CD4-positive, alpha-beta T cell (primary cell): Measurements from ENCODE around the gene SRPK2. TPM values are rescaled to one million over a fixed set of nuclear protein-coding genes. Genes with fewer than 3 reads are reported as not detected.

Experiments
- ATAC-seq: fragments of 200-7000 bp; cut with Tn5 transposase; one replicate; pipeline ENCODE4 v1.10.0; 2022; ENCODE audit warnings: mild to moderate bottlenecking; ENCODE audit not compliant: poor library complexity
- CTCF ChIA-PET: fragments of 350-600 bp; sonication (Branson Sonifier 250); formaldehyde crosslinking; loops from one replicate; lab custom pipeline; 2021; ENCODE audit warnings: antibody characterized with exemption, inconsistent platforms; lab: Charles Lee
- POLR2A ChIA-PET: fragments of 350-600 bp; sonication (Branson Sonifier 250); formaldehyde crosslinking; loops from one replicate; lab custom pipeline; 2021; ENCODE audit warnings: antibody characterized with exemption, inconsistent platforms; lab: Charles Lee
- DNase-seq, 14 experiments: peaks; one replicate each; pipeline ENCODE4 v3.0.0-alpha.2; 2013 to 2020; ENCODE audit warnings: mixed read lengths in 2 of 14
- H3K27ac ChIP-seq, 2 donors: one replicate each; pipeline versions ENCODE4 v1.5.1 to v1.7.0; 2013; ENCODE audit warnings: low read length in 2 of 2, low read depth in 1 of 2, mild to moderate bottlenecking in 1 of 2
- H3K27me3 ChIP-seq, 2 experiments: 1 replicate in 1 of 2; 2 replicates in 1 of 2; pipeline versions ENCODE4 v1.6.1 to v1.7.0; 2013; ENCODE audit warnings: low read length in 2 of 2, control low read depth in 1 of 2, mild to moderate bottlenecking in 1 of 2, moderate library complexity in 1 of 2; ENCODE audit not compliant: insufficient read depth in 2 of 2, control insufficient read depth in 1 of 2
- H3K36me3 ChIP-seq: one replicate; pipeline ENCODE4 v1.6.1; 2013; ENCODE audit warnings: low read length, control low read depth; ENCODE audit not compliant: insufficient read depth
- H3K4me1 ChIP-seq: one replicate; pipeline ENCODE4 v1.6.1; 2013; ENCODE audit warnings: low read length, control low read depth; ENCODE audit not compliant: insufficient read depth
- H3K4me3 ChIP-seq: one replicate; pipeline ENCODE4 v1.5.1; 2013; ENCODE audit warnings: mild to moderate bottlenecking, low read length, moderate library complexity
- H3K9me3 ChIP-seq, 2 experiments: 1 replicate in 1 of 2; 2 replicates in 1 of 2; pipeline versions ENCODE4 v1.6.1 to v1.7.0; 2013; ENCODE audit warnings: low read length in 2 of 2, mild to moderate bottlenecking in 2 of 2, control low read depth in 1 of 2, moderate library complexity in 1 of 2; ENCODE audit not compliant: control insufficient read depth in 1 of 2, insufficient read depth in 1 of 2
- H3K27ac Mint-ChIP-seq: one replicate; pipeline ENCODE4 v1.8.0; 2020; ENCODE audit warnings: mixed read lengths
- H3K27me3 Mint-ChIP-seq: one replicate; pipeline ENCODE4 v1.8.0; 2021; ENCODE audit warnings: mixed read lengths
- H3K36me3 Mint-ChIP-seq: one replicate; pipeline ENCODE4 v1.8.0; 2021; ENCODE audit warnings: low read depth, mixed read lengths
- H3K4me1 Mint-ChIP-seq: one replicate; pipeline ENCODE4 v1.8.0; 2021; ENCODE audit warnings: low read depth, mixed read lengths
- H3K4me3 Mint-ChIP-seq: one replicate; pipeline ENCODE4 v1.8.0; 2020; ENCODE audit warnings: mild to moderate bottlenecking, mixed read lengths
- H3K9me3 Mint-ChIP-seq: one replicate; pipeline ENCODE4 v1.8.0; 2020; ENCODE audit warnings: mixed read lengths
- intact Hi-C, 2 experiments: fragments of 100-400 bp; cut with DNase I in 1 of 2; cut with micrococcal nuclease in 1 of 2; formaldehyde crosslinking; loops; one replicate each; pipeline versions ENCODE4 v1.15.1 to v1.9.0; 2023 to 2025; cut with DNase I, micrococcal nuclease
- total RNA-seq, 174 experiments: library from RNA in 2 of 174; stranded (reverse) in 2 of 174; gene quantifications; one replicate each; pipeline ENCODE4 v1.2.3 and lab custom pipeline; 2021 to 2026
- TF ChIP-seq, protein P1 (sequence below): fragments of 200-600 bp; IDR thresholded peaks from one replicate; pipeline ENCODE4 v1.8.0; 2022; ENCODE audit warnings: antibody characterized with exemption, mild to moderate bottlenecking

SRPK2 gene
- total RNA-seq, 2 experiments from 2014 or later, result 39.9 to 40.9 TPM

DNA sequence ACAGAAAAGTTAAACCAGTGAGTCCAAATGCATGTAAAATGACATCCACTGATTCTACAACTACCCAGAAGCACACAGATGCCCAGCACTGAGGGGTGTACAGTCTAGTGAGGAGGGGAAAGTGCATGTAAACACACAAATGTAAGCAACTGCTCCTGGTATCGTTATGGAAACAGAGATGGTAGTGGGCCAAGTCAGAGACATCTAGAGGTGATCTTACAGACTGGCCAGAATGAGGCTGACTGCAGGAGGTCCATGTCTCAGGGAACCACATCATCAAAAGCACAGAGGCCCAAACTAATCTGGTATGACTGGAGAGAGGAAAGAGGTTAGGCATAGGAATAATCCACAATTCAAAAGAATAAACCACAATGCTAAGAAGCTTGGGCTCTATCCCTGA, 176.5 kb downstream of the SRPK2 start:
- Histone ChIP-seq H3K4me1 (peaks cover 16% of the 10 kb centered on the region), H3K4me3 (no peak overlapping the region), H3K27me3 (no peaks in the 10 kb centered on the region), H3K36me3 (no peaks in the 10 kb centered on the region), H3K9me3 (no peaks in the 10 kb centered on the region), H3K27ac (no peak overlapping the region)
- ChIA-PET CTCF (no interaction called here), POLR2A (no interaction called here)
- Mint-ChIP-seq H3K4me3 (no peak overlapping the region), H3K27ac (peak overlapping the region; percentile 19), H3K27me3 (no peaks in the 10 kb centered on the region), H3K36me3 (peaks cover 4% of the 10 kb centered on the region), H3K4me1 (peaks cover 96% of the 10 kb centered on the region), H3K9me3 (no peaks in the 10 kb centered on the region)
- DNase-seq (no peak), ATAC-seq (no peak)
- intact Hi-C loops, result loop anchor here in 1 of 2 experiments (5.0 kb wide), 1 partner anchor 55 kb away; no protein-coding TSS in a partner anchor
- TF ChIP-seq, protein P1, sequence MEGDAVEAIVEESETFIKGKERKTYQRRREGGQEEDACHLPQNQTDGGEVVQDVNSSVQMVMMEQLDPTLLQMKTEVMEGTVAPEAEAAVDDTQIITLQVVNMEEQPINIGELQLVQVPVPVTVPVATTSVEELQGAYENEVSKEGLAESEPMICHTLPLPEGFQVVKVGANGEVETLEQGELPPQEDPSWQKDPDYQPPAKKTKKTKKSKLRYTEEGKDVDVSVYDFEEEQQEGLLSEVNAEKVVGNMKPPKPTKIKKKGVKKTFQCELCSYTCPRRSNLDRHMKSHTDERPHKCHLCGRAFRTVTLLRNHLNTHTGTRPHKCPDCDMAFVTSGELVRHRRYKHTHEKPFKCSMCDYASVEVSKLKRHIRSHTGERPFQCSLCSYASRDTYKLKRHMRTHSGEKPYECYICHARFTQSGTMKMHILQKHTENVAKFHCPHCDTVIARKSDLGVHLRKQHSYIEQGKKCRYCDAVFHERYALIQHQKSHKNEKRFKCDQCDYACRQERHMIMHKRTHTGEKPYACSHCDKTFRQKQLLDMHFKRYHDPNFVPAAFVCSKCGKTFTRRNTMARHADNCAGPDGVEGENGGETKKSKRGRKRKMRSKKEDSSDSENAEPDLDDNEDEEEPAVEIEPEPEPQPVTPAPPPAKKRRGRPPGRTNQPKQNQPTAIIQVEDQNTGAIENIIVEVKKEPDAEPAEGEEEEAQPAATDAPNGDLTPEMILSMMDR, result no peak

DNA sequence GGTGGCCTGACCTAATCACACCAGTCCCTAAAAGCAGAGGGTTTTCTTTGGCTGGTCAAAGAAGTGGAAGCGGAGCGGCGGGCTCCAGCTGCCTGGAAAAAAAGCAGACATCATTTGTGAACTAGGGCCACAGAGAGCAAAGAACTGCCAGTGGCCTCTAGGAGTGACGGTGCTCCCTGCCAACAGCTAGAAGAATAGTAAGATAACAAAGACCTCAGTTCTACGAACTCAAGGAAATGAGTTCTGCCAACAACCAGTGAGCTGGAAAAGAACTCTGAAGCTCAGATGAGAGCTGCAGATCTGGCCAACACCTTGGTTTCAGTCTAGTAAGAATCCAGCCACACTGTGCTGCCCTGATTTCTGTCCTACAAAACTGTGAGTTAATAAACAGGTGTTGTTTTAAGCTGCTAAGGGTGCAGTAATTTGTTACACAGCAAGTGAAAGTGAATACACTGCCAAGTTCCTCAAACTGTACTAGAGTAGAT, 178.0 kb downstream of the SRPK2 start:
- H3K27me3 ChIP-seq, result no peaks in the 10 kb centered on the region
- TF ChIP-seq, protein P1, result no peak
- ATAC-seq (no peak), DNase-seq (peak in 1 of 14 experiments; percentile 11)
- H3K36me3 Mint-ChIP-seq, result peaks cover 4% of the 10 kb centered on the region
- POLR2A ChIA-PET, result interaction anchor here (0.7 kb wide), 1 partner anchor 65 kb away, joined by 3 read pairs; no protein-coding TSS in a partner anchor
- no peaks in the 10 kb centered on the region for H3K27me3 Mint-ChIP-seq
- H3K9me3 Mint-ChIP-seq, result no peaks in the 10 kb centered on the region
- no peaks in the 10 kb centered on the region for H3K9me3 ChIP-seq
- H3K4me1 ChIP-seq, result peaks cover 27% of the 10 kb centered on the region
- no peaks in the 10 kb centered on the region for H3K36me3 ChIP-seq
- H3K27ac ChIP-seq, result peak overlapping the region in 1 of 2 donors; percentile 33
- H3K4me1 Mint-ChIP-seq, result peaks cover 98% of the 10 kb centered on the region
- CTCF ChIA-PET, result no interaction called here
- intact Hi-C loops, result loop anchor here in 1 of 2 experiments (5.0 kb wide), 1 partner anchor 57 kb away; no protein-coding TSS in a partner anchor
- peak overlapping the region; percentile 26 for H3K4me3 Mint-ChIP-seq
- H3K27ac Mint-ChIP-seq, result peak overlapping the region; percentile 72
- no peak overlapping the region for H3K4me3 ChIP-seq

DNA sequence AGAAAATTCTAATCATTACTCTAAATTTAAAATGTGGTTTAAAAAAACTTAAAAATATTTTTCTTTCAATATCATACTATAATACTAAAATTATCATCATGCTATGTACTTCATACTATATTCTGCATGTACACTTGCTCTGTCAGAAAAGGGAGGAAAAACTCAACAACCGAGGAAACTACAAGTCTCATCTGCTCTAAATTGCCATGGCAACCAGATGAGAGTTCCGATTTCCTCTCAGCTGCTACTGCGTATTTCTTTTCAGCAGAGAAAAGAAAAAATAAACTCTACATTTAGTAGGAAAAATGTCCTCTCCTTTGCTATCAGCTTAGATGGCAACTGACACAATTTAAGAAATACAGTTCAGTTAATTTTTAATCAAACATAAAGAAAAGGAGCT, 178.9 kb downstream of the SRPK2 start:
- Mint-ChIP-seq H3K9me3 (no peaks in the 10 kb centered on the region), H3K4me3 (peak overlapping the region; percentile 26), H3K4me1 (peaks cover 98% of the 10 kb centered on the region), H3K36me3 (peaks cover 4% of the 10 kb centered on the region), H3K27me3 (no peaks in the 10 kb centered on the region), H3K27ac (peak overlapping the region; percentile 72)
- Histone ChIP-seq H3K4me1 (peaks cover 33% of the 10 kb centered on the region), H3K4me3 (no peak overlapping the region), H3K9me3 (no peaks in the 10 kb centered on the region), H3K36me3 (no peaks in the 10 kb centered on the region), H3K27ac (no peak overlapping the region), H3K27me3 (no peaks in the 10 kb centered on the region)
- intact Hi-C loops, result loop anchor here in 1 of 2 experiments (5.0 kb wide), 1 partner anchor 57 kb away; no protein-coding TSS in a partner anchor
- DNase-seq (peak in 4 of 14 experiments; percentile 20 to 56 (median 42)), ATAC-seq (peak; percentile 42)
- CTCF ChIA-PET, result no interaction called here
- POLR2A ChIA-PET, result interaction anchor here (0.7 kb wide), 1 partner anchor 15 kb away, joined by 3 read pairs; no protein-coding TSS in a partner anchor
- TF ChIP-seq, protein P1, result no peak
